ENCODE results near the gene GGT1. TPM values are rescaled to one million over a fixed set of nuclear protein-coding genes. Genes with fewer than 3 reads are reported as not detected.
"Not testable (repeated sequence)": the region's sequence is repeated elsewhere in the genome, so short reads cannot be mapped to it uniquely, and the experiment has no call there.

GGT1 gene
- total RNA-seq, 1 experiment from 2014 or later = 14.0 TPM

GRCh38 chr22:24595863-24596262 is 7.1 kb upstream of the GGT1 start:
- Histone ChIP-seq H3K4me2 (ENCODE audit: low read length) (no peak overlapping the region), H3K36me3 (ENCODE audit: control insufficient read depth in 1 of 2, insufficient read depth in 2 of 2, low read length in 2 of 2) (no peaks in the 10 kb centered on the region), H3K9me2 (ENCODE audit: insufficient read depth) (no peaks in the 10 kb centered on the region), H4K20me1 (ENCODE audit: insufficient read depth) (no peaks in the 10 kb centered on the region), H3K9me3 (ENCODE audit: control insufficient read depth in 1 of 2, insufficient read depth in 1 of 2, low read depth in 1 of 2, low read length in 2 of 2) (no peaks in the 10 kb centered on the region), H3K27me3 (ENCODE audit: insufficient read depth, low read length) (no peaks in the 10 kb centered on the region), H3K4me1 (ENCODE audit: control insufficient read depth in 1 of 2, insufficient read depth in 2 of 2, low read length in 2 of 2) (peaks cover 11 to 24% of the 10 kb centered on the region in 2 experiments), H3K79me2 (ENCODE audit: insufficient read depth, low read length) (no peaks in the 10 kb centered on the region), H3K9ac (ENCODE audit: low read length) (no peak overlapping the region), H3K4me3 (replicated peaks in 1 of 2; ENCODE audit: low read depth in 1 of 2, low read length in 2 of 2) (no peak overlapping the region), H3K27ac (ENCODE audit: low read depth, low read length) (no peak overlapping the region), H2AFZ (ENCODE audit: low read depth, low read length, poor library complexity, severe bottlenecking) (no peak overlapping the region)
- ATAC-seq = no peak
- ChIA-PET POLR2A (no interaction called here), CTCF (no interaction called here), RAD21 (ENCODE audit: low non-redundant PET in 1 of 2, low total read pairs in 2 of 2, uncharacterized antibody in 2 of 2, unreplicated experiment in 2 of 2) (no interaction called here)
- no TSS peak for BruUV-seq (replicated peaks)
- intact Hi-C loops (cut with micrococcal nuclease) = no loop called here
- no peak for DNase-seq (ENCODE audit: low read depth, low spot score)
- TF ChIP-seq POLR2A (IDR thresholded peaks at IDR 0.05; ENCODE audit: borderline replicate concordance, extremely low read depth, insufficient read depth, insufficient read length) = no peak
- no peak for TF ChIP-seq CTCF (IDR thresholded peaks at IDR 0.05 in 2 of 3, conservative IDR thresholded peaks at IDR 0.05 in 1 of 3; ENCODE audit: borderline replicate concordance in 1 of 3, insufficient read depth in 1 of 3, low read depth in 2 of 3, low read length in 2 of 3)

GRCh38 chr22:24597076-24597475 is 5.9 kb upstream of the GGT1 start:
- DNase-seq (ENCODE audit: low read depth, low spot score); ATAC-seq; POLR2A ChIA-PET; BruUV-seq (replicated peaks); H2AFZ ChIP-seq (ENCODE audit: low read depth, low read length, poor library complexity, severe bottlenecking); H3K36me3 ChIP-seq (ENCODE audit: control insufficient read depth in 1 of 2, insufficient read depth in 2 of 2, low read length in 2 of 2); H3K9ac ChIP-seq (ENCODE audit: low read length); H3K79me2 ChIP-seq (ENCODE audit: insufficient read depth, low read length); RAD21 ChIA-PET (ENCODE audit: low non-redundant PET in 1 of 2, low total read pairs in 2 of 2, uncharacterized antibody in 2 of 2, unreplicated experiment in 2 of 2); H3K9me3 ChIP-seq (ENCODE audit: control insufficient read depth in 1 of 2, insufficient read depth in 1 of 2, low read depth in 1 of 2, low read length in 2 of 2); H3K4me2 ChIP-seq (ENCODE audit: low read length); H3K27me3 ChIP-seq (ENCODE audit: insufficient read depth, low read length); CTCF ChIA-PET; H3K9me2 ChIP-seq (ENCODE audit: insufficient read depth); H3K27ac ChIP-seq (ENCODE audit: low read depth, low read length); H3K4me3 ChIP-seq (replicated peaks in 1 of 2; ENCODE audit: low read depth in 1 of 2, low read length in 2 of 2); H4K20me1 ChIP-seq (ENCODE audit: insufficient read depth); intact Hi-C loops (cut with micrococcal nuclease): not testable (repeated sequence)
- peaks cover 22 to 33% of the 10 kb centered on the region in 2 experiments for H3K4me1 ChIP-seq (ENCODE audit: control insufficient read depth in 1 of 2, insufficient read depth in 2 of 2, low read length in 2 of 2)
